Uterus (tissue), 4 donors: ENCODE data around the gene VARS1. TPM values are rescaled to one million over a fixed set of nuclear protein-coding genes. Genes with fewer than 3 reads are reported as not detected.

ENCODE experiments used
- DNase-seq, 2 donors: peaks; one replicate each; pipeline ENCODE4 v3.0.0-alpha.2; 2019 to 2020
- H3K27ac ChIP-seq, 2 donors: fragments of 200-600 bp; sonication (generic); 1 replicate in 1 of 2; 2 replicates in 1 of 2; pipeline ENCODE4 v1.5.1; 2016 to 2018
- H3K27me3 ChIP-seq, 2 donors: fragments of 200-600 bp; sonication (generic); one replicate each; pipeline ENCODE4 v1.5.1; 2018 to 2019; ENCODE audit warnings: control low read depth in 1 of 2
- H3K36me3 ChIP-seq, 2 donors: fragments of 200-600 bp; sonication (generic); one replicate each; pipeline ENCODE4 v1.5.1; 2019; ENCODE audit warnings: control low read depth in 1 of 2
- H3K4me1 ChIP-seq, 2 donors: fragments of 200-600 bp; sonication (generic); one replicate each; pipeline ENCODE4 v1.5.1; 2018 to 2019; ENCODE audit warnings: control low read depth in 1 of 2
- H3K4me3 ChIP-seq, 2 donors: fragments of 200-600 bp; sonication (generic); 1 replicate in 1 of 2; 2 replicates in 1 of 2; pipeline ENCODE4 v1.5.1; 2018 to 2019; ENCODE audit warnings: mild to moderate bottlenecking in 1 of 2
- H3K9me3 ChIP-seq, 2 donors: fragments of 200-600 bp; sonication (generic); one replicate each; pipeline ENCODE4 v1.5.1; 2019; ENCODE audit warnings: control low read depth in 1 of 2
- CTCF ChIP-seq, 4 experiments: fragments of 200-600 bp in 2 of 4; fragments of 450-650 bp in 2 of 4; sonication (generic) in 2 of 4; IDR thresholded peaks; one replicate each; pipeline ENCODE4 v1.5.1; 2016 to 2019; ENCODE audit warnings: antibody characterized with exemption in 4 of 4, mild to moderate bottlenecking in 2 of 4, moderate library complexity in 1 of 4
- POLR2A ChIP-seq, 2 donors: fragments of 450-650 bp; IDR thresholded peaks; one replicate each; pipeline ENCODE4 v1.6.1; 2016; ENCODE audit warnings: antibody characterized with exemption in 2 of 2, mild to moderate bottlenecking in 1 of 2, moderate library complexity in 1 of 2
- intact Hi-C: fragments of 100-400 bp; cut with DNase I; formaldehyde crosslinking; loops from one replicate; pipeline ENCODE4 v1.15.1; 2023; ENCODE audit warnings: low total_unique reads
- total RNA-seq, 4 donors: library from RNA; depleted of rRNA in 3 of 4; stranded (reverse); fragments of >200 nt in 3 of 4; gene quantifications; one replicate each; pipeline versions ENCODE4 v1.1.0 to v1.2.4, GENCODE V29; 2014 to 2023
- donor health status: DM: yes; HTN: yes; CAD: no.

Gene VARS1
- total RNA-seq, 4 donors from 2014 or later, result 35.6 to 118 (median 53.4) TPM

- DNase-seq, result no peak
- H3K27ac ChIP-seq, result peak overlapping the region; percentile 91 to 99
- H3K36me3 ChIP-seq, result no peaks in the 10 kb centered on the region
- intact Hi-C loops, result no loop called here
- no peak overlapping the region for H3K4me3 ChIP-seq
- peaks cover 0 to 12% of the 10 kb centered on the region in 2 donors for H3K4me1 ChIP-seq
- H3K27me3 ChIP-seq, result no peaks in the 10 kb centered on the region
- TF ChIP-seq CTCF (IDR thresholded peaks at IDR 0.05) (no peak), POLR2A (IDR thresholded peaks at IDR 0.05) (no peak)
- no peaks in the 10 kb centered on the region for H3K9me3 ChIP-seq
Measured at GRCh38 chr6:31837369-31838113, 42.0 kb upstream of the VARS1 start.

- DNase-seq, result no peak
- intact Hi-C loops, result no loop called here
- H3K36me3 ChIP-seq, result no peaks in the 10 kb centered on the region
Measured at GRCh38 chr6:31836474-31837368, 41.2 kb upstream of the VARS1 start.

GRCh38 chr6:31836047-31836473 lies 40.5 kb upstream of the VARS1 start:
- no peak for DNase-seq
- H3K4me1 ChIP-seq, result peaks cover 0 to 18% of the 10 kb centered on the region in 2 donors
- H3K27me3 ChIP-seq, result no peaks in the 10 kb centered on the region
- no peaks in the 10 kb centered on the region for H3K36me3 ChIP-seq
- H3K9me3 ChIP-seq, result no peaks in the 10 kb centered on the region
- H3K4me3 ChIP-seq, result peak overlapping the region; percentile 79 to 95
- no peak for TF ChIP-seq POLR2A (IDR thresholded peaks at IDR 0.05)
- intact Hi-C loops, result no loop called here
- peak overlapping the region; percentile 91 to 99 for H3K27ac ChIP-seq

More at GRCh38 chr6:31836474-31837368, 41.2 kb upstream of the VARS1 start:
- Histone ChIP-seq H3K4me3 (peak overlapping the region; percentile 79 to 95), H3K27ac (peak overlapping the region; percentile 91 to 99), H3K4me1 (peaks cover 0 to 12% of the 10 kb centered on the region in 2 donors), H3K9me3 (no peaks in the 10 kb centered on the region), H3K27me3 (no peaks in the 10 kb centered on the region)
- TF ChIP-seq CTCF (IDR thresholded peaks at IDR 0.05), result no peak

GRCh38 chr6:31834367-31835250 lies 39.1 kb upstream of the VARS1 start:
- Histone ChIP-seq H3K9me3 (no peaks in the 10 kb centered on the region), H3K36me3 (no peaks in the 10 kb centered on the region), H3K4me3 (peak overlapping the region; percentile 79 to 95), H3K27me3 (no peaks in the 10 kb centered on the region), H3K27ac (peak overlapping the region; percentile 91 to 99), H3K4me1 (peaks cover 0 to 20% of the 10 kb centered on the region in 2 donors)
- TF ChIP-seq CTCF (IDR thresholded peaks at IDR 0.05) (no peak), POLR2A (IDR thresholded peaks at IDR 0.05) (peak; percentile 60 to 71)
- intact Hi-C loops, result loop anchor here (5.0 kb wide), 1 partner anchor 152 kb away; the partner anchor contains the start of gene LY6G5C
- peak; percentile 83 to 91 for DNase-seq
